Measurements from ENCODE around the gene ODAM.

Gene ODAM

GRCh38 chr4:70183168-70183939 lies 12.2 kb upstream of the ODAM start:
- peaks cover 3% of the 10 kb centered on the region for H3K4me1 ChIP-seq
- H3K79me2 ChIP-seq, result no peaks in the 10 kb centered on the region
- no peak overlapping the region for H2AFZ ChIP-seq
- H3K36me3 ChIP-seq (ENCODE audit: control insufficient read depth, insufficient read depth, low read length), result no peaks in the 10 kb centered on the region
- H3K4me2 ChIP-seq (ENCODE audit: low read length), result no peak overlapping the region
- no peak overlapping the region for H3K4me3 ChIP-seq (ENCODE audit: low read depth, low read length)
- no peak overlapping the region for H3K9ac ChIP-seq
- no peaks in the 10 kb centered on the region for H3K27me3 ChIP-seq (ENCODE audit: control insufficient read depth, insufficient read depth, low read length)
- TF ChIP-seq CTCF (IDR thresholded peaks at IDR 0.05), result peak; percentile 36
- H3K9me3 ChIP-seq (ENCODE audit: control insufficient read depth, low read length), result no peaks in the 10 kb centered on the region
- no peak overlapping the region for H3K27ac ChIP-seq

GRCh38 chr4:70183940-70184246 lies 11.6 kb upstream of the ODAM start:
- Histone ChIP-seq H3K27me3 (ENCODE audit: control insufficient read depth, insufficient read depth, low read length) (no peaks in the 10 kb centered on the region), H3K4me1 (peaks cover 3% of the 10 kb centered on the region)
- no peak for TF ChIP-seq CTCF (IDR thresholded peaks at IDR 0.05)

GRCh38 chr4:70187216-70187615 lies 8.3 kb upstream of the ODAM start:
- Histone ChIP-seq H3K4me1 (peaks cover 3% of the 10 kb centered on the region), H3K36me3 (ENCODE audit: control insufficient read depth, insufficient read depth, low read length) (no peaks in the 10 kb centered on the region), H2AFZ (no peak overlapping the region), H3K79me2 (no peaks in the 10 kb centered on the region), H3K9me3 (ENCODE audit: control insufficient read depth, low read length) (no peaks in the 10 kb centered on the region), H3K27ac (no peak overlapping the region), H3K4me3 (ENCODE audit: low read depth, low read length) (no peak overlapping the region), H3K27me3 (ENCODE audit: control insufficient read depth, insufficient read depth, low read length) (no peaks in the 10 kb centered on the region), H3K9ac (no peak overlapping the region), H3K4me2 (ENCODE audit: low read length) (no peak overlapping the region)
- no peak for TF ChIP-seq CTCF (IDR thresholded peaks at IDR 0.05)

More at GRCh38 chr4:70183940-70184246, 11.6 kb upstream of the ODAM start:
- Histone ChIP-seq H3K36me3 (ENCODE audit: control insufficient read depth, insufficient read depth, low read length) (no peaks in the 10 kb centered on the region), H2AFZ (no peak overlapping the region), H3K27ac (no peak overlapping the region), H3K9me3 (ENCODE audit: control insufficient read depth, low read length) (no peaks in the 10 kb centered on the region), H3K9ac (no peak overlapping the region), H3K4me2 (ENCODE audit: low read length) (no peak overlapping the region), H3K79me2 (no peaks in the 10 kb centered on the region), H3K4me3 (ENCODE audit: low read depth, low read length) (no peak overlapping the region)

GRCh38 chr4:70190579-70190978 lies 4.9 kb upstream of the ODAM start:
- H3K9me3 ChIP-seq (ENCODE audit: control insufficient read depth, low read length), result no peaks in the 10 kb centered on the region
- H3K79me2 ChIP-seq, result no peaks in the 10 kb centered on the region
- no peaks in the 10 kb centered on the region for H3K36me3 ChIP-seq (ENCODE audit: control insufficient read depth, insufficient read depth, low read length)
- no peaks in the 10 kb centered on the region for H3K27me3 ChIP-seq (ENCODE audit: control insufficient read depth, insufficient read depth, low read length)
- no peak overlapping the region for H3K9ac ChIP-seq
- H3K4me2 ChIP-seq (ENCODE audit: low read length), result no peak overlapping the region
- no peak overlapping the region for H3K27ac ChIP-seq
- no peak overlapping the region for H2AFZ ChIP-seq
- peaks cover 3% of the 10 kb centered on the region for H3K4me1 ChIP-seq
- no peak overlapping the region for H3K4me3 ChIP-seq (ENCODE audit: low read depth, low read length)
- TF ChIP-seq CTCF (IDR thresholded peaks at IDR 0.05), result no peak

- peaks cover 3% of the 10 kb centered on the region for H3K4me1 ChIP-seq
- H3K4me3 ChIP-seq (ENCODE audit: low read depth, low read length), result no peak overlapping the region
- no peaks in the 10 kb centered on the region for H3K27me3 ChIP-seq (ENCODE audit: control insufficient read depth, insufficient read depth, low read length)
- H3K27ac ChIP-seq, result no peak overlapping the region
- H2AFZ ChIP-seq, result no peak overlapping the region
- no peaks in the 10 kb centered on the region for H3K79me2 ChIP-seq
- H3K36me3 ChIP-seq (ENCODE audit: control insufficient read depth, insufficient read depth, low read length), result no peaks in the 10 kb centered on the region
- H3K9ac ChIP-seq, result no peak overlapping the region
- no peaks in the 10 kb centered on the region for H3K9me3 ChIP-seq (ENCODE audit: control insufficient read depth, low read length)
- TF ChIP-seq CTCF (IDR thresholded peaks at IDR 0.05), result no peak
- H3K4me2 ChIP-seq (ENCODE audit: low read length), result no peak overlapping the region
These were observed 3.9 kb upstream of the ODAM start for GRCh38 chr4:70191647-70192046.
